Stomach (tissue), 9 donors: Measurements from ENCODE around the gene FAM237B. TPM values are rescaled to one million over a fixed set of nuclear protein-coding genes. Genes with fewer than 3 reads are reported as not detected.

Experiments used
- DNase-seq, 2 donors: peaks; one replicate each; pipeline versions ENCODE4 v3.0.0 to v3.0.0-alpha.2; 2013 to 2019
- H3K27ac ChIP-seq, 5 donors: fragments of 200-600 bp in 4 of 5; sonication (generic) in 4 of 5; one replicate each; pipeline ENCODE4 v1.5.1; 2013 to 2019; ENCODE audit warnings: mild to moderate bottlenecking in 1 of 5, moderate library complexity in 1 of 5
- H3K27me3 ChIP-seq, 3 donors: fragments of 200-600 bp; sonication (generic); one replicate each; pipeline ENCODE4 v1.5.1; 2017 to 2019; ENCODE audit warnings: mixed run types in 1 of 3
- H3K36me3 ChIP-seq, 4 donors: fragments of 200-600 bp; sonication (generic); 1 replicate in 3 of 4; 2 replicates in 1 of 4; pipeline ENCODE4 v1.5.1; 2016 to 2019
- H3K4me1 ChIP-seq, 4 donors: fragments of 200-600 bp; sonication (generic); one replicate each; pipeline ENCODE4 v1.5.1; 2016 to 2019
- H3K4me3 ChIP-seq, 4 donors: fragments of 200-600 bp; sonication (generic) in 3 of 4; one replicate each; pipeline ENCODE4 v1.5.1; 2016 to 2019; ENCODE audit warnings: mild to moderate bottlenecking in 1 of 4
- H3K9me3 ChIP-seq, 4 donors: fragments of 200-600 bp; sonication (generic); one replicate each; pipeline ENCODE4 v1.5.1; 2016 to 2019
- EP300 ChIP-seq: sonication (generic); formaldehyde crosslinking; IDR thresholded peaks from one replicate; pipeline ENCODE4 v1.6.1; 2017; ENCODE audit warnings: antibody characterized with exemption
- POLR2A ChIP-seq, 4 donors: fragments of 450-650 bp; IDR thresholded peaks; one replicate each; pipeline ENCODE4 v1.6.1; 2016; ENCODE audit warnings: antibody characterized with exemption in 4 of 4, control low read depth in 2 of 4, mild to moderate bottlenecking in 1 of 4, moderate library complexity in 1 of 4
- POLR2AphosphoS5 ChIP-seq, 3 donors: sonication (generic); formaldehyde crosslinking; IDR thresholded peaks; one replicate each; pipeline ENCODE4 v1.6.1; 2016; ENCODE audit warnings: antibody characterized with exemption in 3 of 3
- WGBS, 5 donors: extraction: QIAGEN DNeasy Blood & Tissue Kit in 3 of 5; methylation state at CpG; one replicate each; pipeline versions ENCODE4 v1.1.5 to v1.1.7; 2013 to 2018; 5-methylcytosine and 5-hydroxymethylcytosine counted together
- intact Hi-C: fragments of 100-400 bp; cut with DNase I; formaldehyde crosslinking; loops from one replicate; pipeline ENCODE4 v1.15.1; 2023; ENCODE audit warnings: low total_unique reads
- polyA plus RNA-seq, 3 donors: library from polyadenylated mRNA; stranded (reverse); fragments of 200-250 nt; gene quantifications; one replicate each; pipeline ENCODE4 v1.2.3, GENCODE V29; 2013
- total RNA-seq, 5 donors: library from RNA; depleted of rRNA; stranded (reverse); fragments of >200 nt; gene quantifications; one replicate each; pipeline versions ENCODE4 v1.1.0 to v1.2.3, GENCODE V29; 2014 to 2016
- TF ChIP-seq, protein P1 (sequence below), 7 experiments: fragments of 450-650 bp in 4 of 7; fragments of 200-600 bp in 3 of 7; sonication (generic) in 3 of 7; IDR thresholded peaks; one replicate each; pipeline ENCODE4 v1.5.1; 2016 to 2019; ENCODE audit warnings: antibody characterized with exemption in 7 of 7, control low read depth in 2 of 7, mild to moderate bottlenecking in 1 of 7
- donor health status: healthy with polysubstance abuse.
- donor health status: Bipolar disorder and iron deficiency.
- donor health status: healthy.

Gene FAM237B
- total and polyA plus RNA-seq, 8 donors = not detected

DNA sequence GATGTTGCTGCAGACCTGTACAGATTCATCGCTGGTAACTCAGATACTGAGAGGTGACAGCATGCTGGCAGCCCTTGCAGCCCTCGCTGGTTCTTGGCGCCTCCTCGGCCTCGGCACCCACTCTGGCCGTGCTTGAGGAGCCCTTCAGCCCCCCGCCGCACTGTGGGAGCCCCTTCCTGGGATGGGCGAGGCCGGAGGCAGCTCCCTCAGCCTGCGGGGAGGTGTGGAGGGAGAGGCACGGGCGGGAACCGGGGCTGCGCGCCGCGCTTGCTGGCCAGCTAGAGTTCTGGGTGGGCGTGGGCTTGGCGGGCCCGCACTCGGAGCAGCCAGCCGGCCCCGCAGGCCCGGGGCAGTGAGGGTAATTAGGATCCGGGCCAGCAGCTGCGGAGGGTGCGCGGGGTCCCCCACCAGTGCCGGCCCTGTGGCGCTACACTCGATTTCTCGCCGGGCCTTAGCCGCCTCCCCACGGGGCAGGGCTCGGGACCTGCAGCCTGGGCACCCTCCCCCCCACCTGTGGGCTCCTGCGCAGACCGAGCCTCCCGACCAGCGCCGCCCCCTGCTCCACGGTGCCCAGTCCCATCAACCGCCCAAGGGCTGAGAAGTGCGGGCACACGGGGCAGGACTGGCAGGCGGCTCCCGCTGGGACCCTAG lies 13.2 kb upstream of the FAM237B start:
- no peaks in the 10 kb centered on the region for H3K27me3 ChIP-seq
- DNase-seq = no peak
- 80 to 97% (median 93%) methylated on average over 31 to 48 of the region's 48 CpGs for WGBS, 5 donors
- no peak overlapping the region for H3K4me3 ChIP-seq
- H3K9me3 ChIP-seq = no peaks in the 10 kb centered on the region
- H3K27ac ChIP-seq = no peak overlapping the region
- intact Hi-C loops = no loop called here
- TF ChIP-seq POLR2AphosphoS5 (IDR thresholded peaks at IDR 0.05) (no peak), EP300 (no peak), POLR2A (IDR thresholded peaks at IDR 0.05) (no peak)
- TF ChIP-seq, protein P1, sequence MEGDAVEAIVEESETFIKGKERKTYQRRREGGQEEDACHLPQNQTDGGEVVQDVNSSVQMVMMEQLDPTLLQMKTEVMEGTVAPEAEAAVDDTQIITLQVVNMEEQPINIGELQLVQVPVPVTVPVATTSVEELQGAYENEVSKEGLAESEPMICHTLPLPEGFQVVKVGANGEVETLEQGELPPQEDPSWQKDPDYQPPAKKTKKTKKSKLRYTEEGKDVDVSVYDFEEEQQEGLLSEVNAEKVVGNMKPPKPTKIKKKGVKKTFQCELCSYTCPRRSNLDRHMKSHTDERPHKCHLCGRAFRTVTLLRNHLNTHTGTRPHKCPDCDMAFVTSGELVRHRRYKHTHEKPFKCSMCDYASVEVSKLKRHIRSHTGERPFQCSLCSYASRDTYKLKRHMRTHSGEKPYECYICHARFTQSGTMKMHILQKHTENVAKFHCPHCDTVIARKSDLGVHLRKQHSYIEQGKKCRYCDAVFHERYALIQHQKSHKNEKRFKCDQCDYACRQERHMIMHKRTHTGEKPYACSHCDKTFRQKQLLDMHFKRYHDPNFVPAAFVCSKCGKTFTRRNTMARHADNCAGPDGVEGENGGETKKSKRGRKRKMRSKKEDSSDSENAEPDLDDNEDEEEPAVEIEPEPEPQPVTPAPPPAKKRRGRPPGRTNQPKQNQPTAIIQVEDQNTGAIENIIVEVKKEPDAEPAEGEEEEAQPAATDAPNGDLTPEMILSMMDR (IDR thresholded peaks at IDR 0.05) = no peak
- H3K36me3 ChIP-seq = no peaks in the 10 kb centered on the region
- no peaks in the 10 kb centered on the region for H3K4me1 ChIP-seq

DNA sequence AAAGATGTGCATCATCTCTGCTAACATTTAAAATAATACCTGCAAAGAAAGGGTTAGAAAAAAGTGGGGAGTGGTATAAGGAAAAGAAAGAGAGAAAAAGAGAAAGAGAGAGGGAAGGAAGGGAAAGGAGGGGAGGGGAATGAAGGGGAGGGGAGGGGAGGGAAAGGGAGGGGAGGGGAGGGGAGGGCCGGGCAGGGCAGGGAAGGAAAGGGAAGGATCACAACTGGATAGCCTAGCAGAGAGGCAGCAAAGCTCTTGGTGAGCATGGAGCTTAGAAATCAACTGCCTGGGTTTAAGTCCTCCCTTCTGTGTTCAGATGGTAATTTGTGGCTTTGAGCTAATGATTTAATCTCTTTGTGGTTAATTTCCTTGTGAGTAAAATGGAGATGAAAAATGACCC lies 5.4 kb upstream of the FAM237B start:
- Histone ChIP-seq H3K36me3 (no peaks in the 10 kb centered on the region), H3K4me1 (peaks cover 0 to 2% (median under 1%) of the 10 kb centered on the region in 4 donors), H3K27ac (no peak overlapping the region), H3K4me3 (no peak overlapping the region), H3K9me3 (no peaks in the 10 kb centered on the region), H3K27me3 (peaks cover 1 to 30% (median 9%) of the 10 kb centered on the region in 3 donors)
- DNase-seq = no peak
- 10 to 14% (median 14%) methylated on average over 1 of the region's 1 CpG for WGBS, 5 donors
- no peak for TF ChIP-seq POLR2A (IDR thresholded peaks at IDR 0.05)
- no peak for TF ChIP-seq POLR2AphosphoS5 (IDR thresholded peaks at IDR 0.05)
- TF ChIP-seq, protein P1 (IDR thresholded peaks at IDR 0.05) = no peak
- TF ChIP-seq EP300 = no peak
- intact Hi-C loops = no loop called here

DNA sequence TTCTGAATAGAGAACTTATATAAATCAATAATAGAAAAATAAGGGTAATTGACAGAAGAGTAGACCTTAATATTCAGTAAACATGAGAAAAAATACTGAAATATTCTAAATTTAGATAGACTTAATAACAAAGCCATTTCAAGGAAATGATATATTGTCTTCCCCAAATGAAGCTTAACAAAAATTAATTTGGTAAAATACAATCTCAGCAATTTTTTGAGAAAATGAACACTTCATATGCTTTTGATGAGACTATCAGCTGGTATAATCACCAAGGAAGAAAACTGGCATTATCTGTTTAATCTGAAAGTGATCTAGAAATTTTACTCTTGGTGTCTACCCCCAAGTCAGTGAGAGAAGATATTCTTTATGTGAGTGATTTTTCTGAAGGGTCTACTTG lies 1.7 kb upstream of the FAM237B start:
- H3K36me3 ChIP-seq = no peaks in the 10 kb centered on the region
- intact Hi-C loops = no loop called here
- no peak overlapping the region for H3K27ac ChIP-seq
- no peaks in the 10 kb centered on the region for H3K9me3 ChIP-seq
- H3K4me1 ChIP-seq = peaks cover 7 to 14% (median 11%) of the 10 kb centered on the region in 4 donors
- peaks cover 14 to 59% (median 22%) of the 10 kb centered on the region in 3 donors for H3K27me3 ChIP-seq
- TF ChIP-seq, protein P1 (IDR thresholded peaks at IDR 0.05) = no peak
- no peak for TF ChIP-seq POLR2AphosphoS5 (IDR thresholded peaks at IDR 0.05)
- TF ChIP-seq EP300 = no peak
- TF ChIP-seq POLR2A (IDR thresholded peaks at IDR 0.05) = no peak
- no peak overlapping the region for H3K4me3 ChIP-seq
- DNase-seq = no peak

DNA sequence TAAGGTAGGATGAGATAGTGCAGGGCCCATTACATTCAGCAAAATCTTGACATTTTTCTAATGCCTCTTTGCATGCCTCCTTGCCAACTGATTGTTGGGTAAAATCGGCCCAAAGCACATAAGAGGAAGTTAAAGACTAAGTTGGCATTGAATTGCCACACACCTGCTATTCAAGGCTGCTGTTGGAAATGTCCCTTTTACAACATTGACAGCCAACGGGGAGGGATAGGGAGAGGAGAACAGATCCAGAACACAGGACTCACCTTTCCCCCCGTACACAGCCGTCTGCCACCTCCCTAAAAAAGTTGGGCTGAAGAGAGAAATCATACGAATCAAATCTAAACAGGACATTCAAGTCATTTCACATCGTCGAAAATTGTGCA lies 695 bp downstream of the FAM237B start:
- 25 to 36% (median 29%) methylated on average over 7 of the region's 7 CpGs for WGBS, 5 donors
- H3K4me1 ChIP-seq = peaks cover 7 to 14% (median 11%) of the 10 kb centered on the region in 4 donors
- H3K27me3 ChIP-seq = peaks cover 14 to 53% (median 22%) of the 10 kb centered on the region in 3 donors
- H3K4me3 ChIP-seq = peak overlapping the region in 1 of 4 donors; percentile 34
- H3K27ac ChIP-seq = no peak overlapping the region
- intact Hi-C loops = no loop called here
- TF ChIP-seq POLR2A (IDR thresholded peaks at IDR 0.05) (no peak), EP300 (no peak), POLR2AphosphoS5 (IDR thresholded peaks at IDR 0.05) (no peak)
- TF ChIP-seq, protein P1 (IDR thresholded peaks at IDR 0.05) = no peak
- no peak for DNase-seq
- no peaks in the 10 kb centered on the region for H3K36me3 ChIP-seq
- H3K9me3 ChIP-seq = no peaks in the 10 kb centered on the region
